MM.1S (cell line): ENCODE measurements around the gene HGFAC.

Experiments used
- DNase-seq: peaks from one replicate; pipeline ENCODE4 v3.0.0-alpha.2; 2015
- H2AFZ ChIP-seq: fragments of 300-600 bp; sonication (generic); 2 replicates; pipeline ENCODE4 v1.6.0; 2016; ENCODE audit warnings: antibody characterized with exemption, low read length
- H3F3A ChIP-seq: fragments of 300-600 bp; sonication (generic); 2 replicates; pipeline ENCODE4 v1.6.1; 2016; ENCODE audit warnings: mild to moderate bottlenecking, antibody characterized with exemption, low read length, moderate library complexity, mixed read lengths; ENCODE audit not compliant: insufficient read depth
- H3K27ac ChIP-seq: fragments of 300-600 bp; sonication (generic); 2 replicates; pipeline ENCODE4 v1.5.1; 2016; ENCODE audit warnings: mild to moderate bottlenecking, low read length
- H3K27me3 ChIP-seq: fragments of 300-600 bp; sonication (generic); replicated peaks from 2 replicates; pipeline ENCODE4 v1.6.0; 2016; ENCODE audit warnings: low read length; ENCODE audit not compliant: insufficient read depth
- H3K36me3 ChIP-seq: fragments of 300-600 bp; sonication (generic); replicated peaks from 2 replicates; pipeline ENCODE4 v1.6.1; 2016; ENCODE audit warnings: mild to moderate bottlenecking, low read length, mixed read lengths; ENCODE audit not compliant: insufficient read depth
- H3K4me1 ChIP-seq: fragments of 300-600 bp; sonication (generic); 2 replicates; pipeline ENCODE4 v1.6.1; 2016; ENCODE audit warnings: low read length, mixed read lengths
- H3K4me2 ChIP-seq: fragments of 300-600 bp; sonication (generic); 2 replicates; pipeline ENCODE4 v1.6.0; 2016; ENCODE audit warnings: low read depth, low read length
- H3K4me3 ChIP-seq: fragments of 300-600 bp; sonication (generic); 2 replicates; pipeline ENCODE4 v1.5.1; 2016; ENCODE audit warnings: low read length, mixed read lengths
- H3K79me2 ChIP-seq: fragments of 300-600 bp; sonication (generic); 2 replicates; pipeline ENCODE4 v1.6.1; 2016; ENCODE audit warnings: mixed run types, low read length, mixed read lengths
- H3K9ac ChIP-seq: fragments of 300-600 bp; sonication (generic); 2 replicates; pipeline ENCODE4 v1.6.1; 2016; ENCODE audit warnings: low read length, mixed read lengths
- H3K9me2 ChIP-seq: fragments of 300-600 bp; sonication (generic); replicated peaks from 2 replicates; pipeline ENCODE4 v1.6.1; 2016; ENCODE audit warnings: mild to moderate bottlenecking, low read length, mixed read lengths; ENCODE audit not compliant: insufficient read depth
- H3K9me3 ChIP-seq: fragments of 300-600 bp; sonication (generic); replicated peaks from 2 replicates; pipeline ENCODE4 v1.6.1; 2016; ENCODE audit warnings: mild to moderate bottlenecking, low read length, mixed read lengths; ENCODE audit not compliant: insufficient read depth
- H4K20me1 ChIP-seq: fragments of 300-600 bp; sonication (generic); 2 replicates; pipeline ENCODE4 v1.6.1; 2016; ENCODE audit warnings: mild to moderate bottlenecking, low read length, moderate library complexity, mixed read lengths; ENCODE audit not compliant: insufficient read depth
- CTCF ChIP-seq: fragments of 300-600 bp; sonication (generic); IDR thresholded peaks from 2 replicates; pipeline ENCODE4 v1.5.1; 2016; ENCODE audit warnings: antibody characterized with exemption, low read length, mixed read lengths
- EZH2 ChIP-seq: fragments of 300-600 bp; sonication (generic); optimal IDR thresholded peaks from 2 replicates; pipeline ENCODE3; 2017; ENCODE audit warnings: low read depth, mild to moderate bottlenecking, antibody characterized with exemption, low read length, mixed read lengths
- EZH2phosphoT487 ChIP-seq: fragments of 300-600 bp; sonication (generic); IDR thresholded peaks from 2 replicates; pipeline ENCODE4 v1.6.1; 2018; ENCODE audit warnings: antibody characterized with exemption, low read length

Gene HGFAC

GRCh38 chr4:3396600-3396999 lies 45.2 kb upstream of the HGFAC start:
- Histone ChIP-seq H3K79me2 (no peaks in the 10 kb centered on the region), H2AFZ (no peak overlapping the region), H3K9me3 (no peaks in the 10 kb centered on the region), H3K27me3 (no peaks in the 10 kb centered on the region), H3K4me2 (no peak overlapping the region), H3K36me3 (no peaks in the 10 kb centered on the region), H3K4me1 (no peaks in the 10 kb centered on the region), H3K9ac (no peak overlapping the region), H3K9me2 (no peaks in the 10 kb centered on the region), H3K27ac (no peak overlapping the region), H3K4me3 (no peak overlapping the region), H3F3A (no peaks in the 10 kb centered on the region), H4K20me1 (no peaks in the 10 kb centered on the region)
- TF ChIP-seq EZH2phosphoT487 (no peak), EZH2 (no peak), CTCF (no peak)
- no peak for DNase-seq

GRCh38 chr4:3397128-3397527 lies 44.6 kb upstream of the HGFAC start:
- Histone ChIP-seq H3K36me3 (no peaks in the 10 kb centered on the region), H3K9ac (no peak overlapping the region), H4K20me1 (no peaks in the 10 kb centered on the region), H3K27ac (no peak overlapping the region), H3F3A (no peaks in the 10 kb centered on the region), H3K9me3 (no peaks in the 10 kb centered on the region), H3K4me2 (no peak overlapping the region), H3K4me3 (no peak overlapping the region), H3K9me2 (no peaks in the 10 kb centered on the region), H3K27me3 (no peaks in the 10 kb centered on the region), H3K79me2 (no peaks in the 10 kb centered on the region), H3K4me1 (no peaks in the 10 kb centered on the region), H2AFZ (no peak overlapping the region)
- DNase-seq = no peak
- TF ChIP-seq CTCF = no peak

GRCh38 chr4:3399277-3400194 lies 42.2 kb upstream of the HGFAC start:
- H3K27ac ChIP-seq = no peak overlapping the region
- no peaks in the 10 kb centered on the region for H3K27me3 ChIP-seq
- H3K4me2 ChIP-seq = no peak overlapping the region
- no peak overlapping the region for H3K4me3 ChIP-seq
- TF ChIP-seq CTCF (no peak), EZH2phosphoT487 (no peak), EZH2 (no peak)
- no peak overlapping the region for H3K9ac ChIP-seq
- no peak overlapping the region for H2AFZ ChIP-seq
- no peaks in the 10 kb centered on the region for H3K9me2 ChIP-seq
- no peaks in the 10 kb centered on the region for H3K79me2 ChIP-seq
- H4K20me1 ChIP-seq = no peaks in the 10 kb centered on the region
- H3K9me3 ChIP-seq = no peaks in the 10 kb centered on the region
- no peaks in the 10 kb centered on the region for H3K4me1 ChIP-seq
- no peaks in the 10 kb centered on the region for H3F3A ChIP-seq
- H3K36me3 ChIP-seq = no peaks in the 10 kb centered on the region
- DNase-seq = no peak
